Adrenal gland (tissue), 5 donors: Measurements from ENCODE around the gene DIP2C.

Source experiments
- POLR2A ChIP-seq, 2 donors: fragments of 450-650 bp; IDR thresholded peaks; one replicate each; pipeline ENCODE4 v1.6.1; 2017; ENCODE audit warnings: antibody characterized with exemption in 2 of 2, mild to moderate bottlenecking in 2 of 2, moderate library complexity in 1 of 2
- TF ChIP-seq, protein P1 (sequence below), 6 experiments: fragments of 450-650 bp in 4 of 6; fragments of 200-600 bp in 2 of 6; sonication (generic) in 1 of 6; IDR thresholded peaks; 1 replicate in 5 of 6; 2 replicates in 1 of 6; pipeline versions ENCODE4 v1.5.1 to v1.8.0; 2016 to 2021; ENCODE audit warnings: antibody characterized with exemption in 6 of 6, mild to moderate bottlenecking in 2 of 6, moderate library complexity in 1 of 6
- donor health status: DM: no; HTN: no; CAD: no.

DNA sequence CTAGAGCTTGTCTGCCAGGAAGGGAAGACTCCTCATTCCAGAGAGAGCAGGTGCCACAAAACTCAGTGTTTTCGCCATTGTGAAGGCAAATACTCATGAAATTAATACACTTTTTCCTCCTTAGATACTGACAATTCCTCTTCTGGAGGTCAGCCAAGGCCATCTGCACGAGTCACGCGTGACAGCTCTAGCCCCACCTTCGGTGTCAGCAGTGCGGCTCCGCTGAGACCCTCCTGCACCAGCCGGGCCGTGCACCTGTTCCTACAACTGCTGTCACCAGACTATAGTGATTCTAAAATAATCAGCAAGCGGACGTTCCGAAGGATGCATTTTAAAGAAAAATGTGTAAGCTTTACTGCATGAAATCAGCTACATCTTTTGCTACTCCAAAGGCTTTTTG is 127.7 kb downstream of the DIP2C start:
- TF ChIP-seq, protein P1, sequence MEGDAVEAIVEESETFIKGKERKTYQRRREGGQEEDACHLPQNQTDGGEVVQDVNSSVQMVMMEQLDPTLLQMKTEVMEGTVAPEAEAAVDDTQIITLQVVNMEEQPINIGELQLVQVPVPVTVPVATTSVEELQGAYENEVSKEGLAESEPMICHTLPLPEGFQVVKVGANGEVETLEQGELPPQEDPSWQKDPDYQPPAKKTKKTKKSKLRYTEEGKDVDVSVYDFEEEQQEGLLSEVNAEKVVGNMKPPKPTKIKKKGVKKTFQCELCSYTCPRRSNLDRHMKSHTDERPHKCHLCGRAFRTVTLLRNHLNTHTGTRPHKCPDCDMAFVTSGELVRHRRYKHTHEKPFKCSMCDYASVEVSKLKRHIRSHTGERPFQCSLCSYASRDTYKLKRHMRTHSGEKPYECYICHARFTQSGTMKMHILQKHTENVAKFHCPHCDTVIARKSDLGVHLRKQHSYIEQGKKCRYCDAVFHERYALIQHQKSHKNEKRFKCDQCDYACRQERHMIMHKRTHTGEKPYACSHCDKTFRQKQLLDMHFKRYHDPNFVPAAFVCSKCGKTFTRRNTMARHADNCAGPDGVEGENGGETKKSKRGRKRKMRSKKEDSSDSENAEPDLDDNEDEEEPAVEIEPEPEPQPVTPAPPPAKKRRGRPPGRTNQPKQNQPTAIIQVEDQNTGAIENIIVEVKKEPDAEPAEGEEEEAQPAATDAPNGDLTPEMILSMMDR (IDR thresholded peaks at IDR 0.05): no peak
- TF ChIP-seq POLR2A (IDR thresholded peaks at IDR 0.05): no peak
